Measurements from ENCODE around the gene CYP27A1. TPM values are rescaled to one million over a fixed set of nuclear protein-coding genes. Genes with fewer than 3 reads are reported as not detected.

Gene CYP27A1
- total and polyA plus RNA-seq, 2 of the 4 experiments (the other 2 are of a cell fraction), result 5.2 to 5.3 TPM

GRCh38 chr2:218856167-218856895 is 74.4 kb downstream of the CYP27A1 start:
- Histone ChIP-seq H3K9ac (ENCODE audit: low read depth, low read length) (no peak overlapping the region), H2AK5ac (ENCODE audit: low read depth, low read length) (no peak overlapping the region), H3K4me2 (ENCODE audit: low read depth, low read length) (no peak overlapping the region), H2BK20ac (ENCODE audit: low read depth, low read length) (no peak overlapping the region), H2BK120ac (ENCODE audit: low read depth, low read length) (no peak overlapping the region), H3K4me1 (ENCODE audit: control insufficient read depth, insufficient read depth, low read length) (peaks cover 5% of the 10 kb centered on the region; the same call in 1 of the 2 replicates), H3K4me3 (ENCODE audit: insufficient read depth, low read depth, low read length) (no peak overlapping the region), H3K56ac (ENCODE audit: extremely low read depth, insufficient read depth, low read length) (no peak overlapping the region), H3K27me3 (ENCODE audit: control insufficient read depth, insufficient read depth, low read length) (peaks cover 80% of the 10 kb centered on the region), H3K79me1 (ENCODE audit: low read depth in 1 of 2, low read length in 2 of 2) (no peaks in the 10 kb centered on the region), H3K18ac (ENCODE audit: low read depth, low read length) (no peak overlapping the region), H3K23ac (ENCODE audit: low read depth, low read length) (no peak overlapping the region), H2AFZ (replicated peaks; ENCODE audit: low read length, poor library complexity) (no peak overlapping the region), H4K5ac (ENCODE audit: low read depth, low read length) (no peak overlapping the region), H2AK9ac (replicated peaks; ENCODE audit: low read depth, low read length, poor library complexity) (no peak overlapping the region), H3K9me1 (ENCODE audit: insufficient read depth, low read length) (no peaks in the 10 kb centered on the region), H2BK15ac (ENCODE audit: low read depth, low read length) (no peak overlapping the region), H3K9me3 (ENCODE audit: control insufficient read depth, insufficient read depth, low read length) (peaks cover 4% of the 10 kb centered on the region; the same call in 1 of the 2 replicates), H4K8ac (ENCODE audit: low read depth in 2 of 2, low read length in 2 of 2) (no peak overlapping the region), H3K14ac (replicated peaks; ENCODE audit: low read depth, low read length) (no peak overlapping the region), H3K27ac (ENCODE audit: insufficient read depth, low read length) (no peak overlapping the region), H4K91ac (ENCODE audit: insufficient read depth, low read depth, low read length) (no peak overlapping the region), H3K36me3 (ENCODE audit: control insufficient read depth, insufficient read depth, low read length) (no peaks in the 10 kb centered on the region), H2BK5ac (ENCODE audit: low read depth, low read length, poor library complexity, severe bottlenecking) (no peak overlapping the region), H3K4ac (ENCODE audit: low read depth, low read length) (no peak overlapping the region), H4K20me1 (ENCODE audit: insufficient read depth, low read length) (no peaks in the 10 kb centered on the region; the same call in 1 of the 2 replicates)
- WGBS, 2 experiments (ENCODE audit: extremely low coverage in 2 of 2, insufficient read length in 1 of 2), result 14% methylated on average over 2 of the region's 12 CpGs; no CpG with 5 or more reads in 1 of the 2 experiments
- BruUV-seq (replicated peaks), result no TSS peak
- in situ Hi-C loops (cut with MboI; ENCODE audit: low sequenced_read_pairs), result no loop called here
- no peak for DNase-seq
- TF ChIP-seq ELK1 (IDR thresholded peaks at IDR 0.05; ENCODE audit: borderline replicate concordance, low read depth, low read length) (no peak), NFE2L2 (IDR thresholded peaks at IDR 0.05; ENCODE audit: low read depth, low read length) (no peak), RFX5 (IDR thresholded peaks at IDR 0.05; ENCODE audit: low read depth, low read length) (no peak), BHLHE40 (IDR thresholded peaks at IDR 0.05; ENCODE audit: low read depth, low read length) (no peak), RCOR1 (IDR thresholded peaks at IDR 0.05; ENCODE audit: insufficient replicate concordance, low read length) (no peak), MXI1 (IDR thresholded peaks at IDR 0.05; ENCODE audit: borderline replicate concordance, low read depth, low read length) (no peak), CHD1 (IDR thresholded peaks at IDR 0.05; ENCODE audit: low read depth, low read length) (no peak), MAZ (IDR thresholded peaks at IDR 0.05; ENCODE audit: borderline replicate concordance, low read depth, low read length) (no peak), SMC3 (IDR thresholded peaks at IDR 0.05; ENCODE audit: low read depth, low read length) (no peak), RAD21 (IDR thresholded peaks at IDR 0.05; ENCODE audit: low read length) (no peak), FOS (IDR thresholded peaks at IDR 0.05; ENCODE audit: low read depth, low read length) (no peak), POLR2A (IDR thresholded peaks at IDR 0.05; ENCODE audit: low read depth, low read length) (no peak), CEBPB (IDR thresholded peaks at IDR 0.05; ENCODE audit: low read depth, low read length) (no peak)
- TF ChIP-seq, protein P1, sequence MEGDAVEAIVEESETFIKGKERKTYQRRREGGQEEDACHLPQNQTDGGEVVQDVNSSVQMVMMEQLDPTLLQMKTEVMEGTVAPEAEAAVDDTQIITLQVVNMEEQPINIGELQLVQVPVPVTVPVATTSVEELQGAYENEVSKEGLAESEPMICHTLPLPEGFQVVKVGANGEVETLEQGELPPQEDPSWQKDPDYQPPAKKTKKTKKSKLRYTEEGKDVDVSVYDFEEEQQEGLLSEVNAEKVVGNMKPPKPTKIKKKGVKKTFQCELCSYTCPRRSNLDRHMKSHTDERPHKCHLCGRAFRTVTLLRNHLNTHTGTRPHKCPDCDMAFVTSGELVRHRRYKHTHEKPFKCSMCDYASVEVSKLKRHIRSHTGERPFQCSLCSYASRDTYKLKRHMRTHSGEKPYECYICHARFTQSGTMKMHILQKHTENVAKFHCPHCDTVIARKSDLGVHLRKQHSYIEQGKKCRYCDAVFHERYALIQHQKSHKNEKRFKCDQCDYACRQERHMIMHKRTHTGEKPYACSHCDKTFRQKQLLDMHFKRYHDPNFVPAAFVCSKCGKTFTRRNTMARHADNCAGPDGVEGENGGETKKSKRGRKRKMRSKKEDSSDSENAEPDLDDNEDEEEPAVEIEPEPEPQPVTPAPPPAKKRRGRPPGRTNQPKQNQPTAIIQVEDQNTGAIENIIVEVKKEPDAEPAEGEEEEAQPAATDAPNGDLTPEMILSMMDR (conservative IDR thresholded peaks at IDR 0.05; ENCODE audit: low read depth, low read length), result no peak
- TF ChIP-seq, protein P2, sequence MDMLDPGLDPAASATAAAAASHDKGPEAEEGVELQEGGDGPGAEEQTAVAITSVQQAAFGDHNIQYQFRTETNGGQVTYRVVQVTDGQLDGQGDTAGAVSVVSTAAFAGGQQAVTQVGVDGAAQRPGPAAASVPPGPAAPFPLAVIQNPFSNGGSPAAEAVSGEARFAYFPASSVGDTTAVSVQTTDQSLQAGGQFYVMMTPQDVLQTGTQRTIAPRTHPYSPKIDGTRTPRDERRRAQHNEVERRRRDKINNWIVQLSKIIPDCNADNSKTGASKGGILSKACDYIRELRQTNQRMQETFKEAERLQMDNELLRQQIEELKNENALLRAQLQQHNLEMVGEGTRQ (IDR thresholded peaks at IDR 0.05; ENCODE audit: low read depth, low read length), result no peak
- intact Hi-C loops (cut with micrococcal nuclease), result no loop called here
- dilution Hi-C loops (cut with HindIII; ENCODE audit: low sequenced_read_pairs, unreplicated experiment), result no loop called here
- ChIA-PET POLR2A (ENCODE audit: unreplicated experiment) (no interaction called here), CTCF (interaction anchor here (0.9 kb wide), 1 partner anchor 9 kb away, joined by 3 read pairs; no protein-coding TSS in a partner anchor)
- ATAC-seq (ENCODE audit: low read depth), result no peak

Data from IMR-90 (cell line).